GM19240 (cell line): ENCODE data around the gene CPM.
"Not testable (repeated sequence)": the region's sequence is repeated elsewhere in the genome, so short reads cannot be mapped to it uniquely, and the experiment has no call there.

Experiments used
- DNase-seq: peaks from one replicate; pipeline ENCODE4 v3.0.0; 2011; ENCODE audit warnings: low spot score; ENCODE audit not compliant: insufficient read length

CPM gene

DNA sequence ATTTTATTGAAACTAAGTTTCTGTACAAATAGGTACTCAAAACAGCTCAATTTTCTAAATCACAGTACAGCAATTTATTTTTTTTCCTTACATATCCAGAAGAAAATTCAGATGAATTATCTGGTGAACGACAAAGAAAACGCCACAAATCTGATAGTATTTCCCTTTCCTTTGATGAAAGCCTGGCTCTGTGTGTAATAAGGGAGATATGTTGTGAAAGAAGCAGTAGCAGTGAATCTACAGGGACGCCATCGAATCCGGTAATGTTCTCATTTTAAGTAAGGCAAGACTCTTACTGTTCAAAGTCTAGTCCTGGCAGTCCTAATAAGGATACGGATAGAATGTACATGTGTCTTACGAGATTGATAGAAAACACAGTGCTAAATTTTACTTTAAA is 104.3 kb downstream of the CPM start:
- no peak for DNase-seq

- DNase-seq: no peak
Measured at GRCh38 chr12:68827895-68828671, 104.9 kb downstream of the CPM start.

- no peak for DNase-seq
Measured at GRCh38 chr12:68825569-68826217, 107.3 kb downstream of the CPM start.

- no peak for DNase-seq
Measured at GRCh38 chr12:68824597-68825250, 108.2 kb downstream of the CPM start.

- DNase-seq: no peak
Measured at GRCh38 chr12:68824131-68824530, 108.8 kb downstream of the CPM start.

- no peak for DNase-seq
Measured at GRCh38 chr12:68823696-68824095, 109.3 kb downstream of the CPM start.

DNA sequence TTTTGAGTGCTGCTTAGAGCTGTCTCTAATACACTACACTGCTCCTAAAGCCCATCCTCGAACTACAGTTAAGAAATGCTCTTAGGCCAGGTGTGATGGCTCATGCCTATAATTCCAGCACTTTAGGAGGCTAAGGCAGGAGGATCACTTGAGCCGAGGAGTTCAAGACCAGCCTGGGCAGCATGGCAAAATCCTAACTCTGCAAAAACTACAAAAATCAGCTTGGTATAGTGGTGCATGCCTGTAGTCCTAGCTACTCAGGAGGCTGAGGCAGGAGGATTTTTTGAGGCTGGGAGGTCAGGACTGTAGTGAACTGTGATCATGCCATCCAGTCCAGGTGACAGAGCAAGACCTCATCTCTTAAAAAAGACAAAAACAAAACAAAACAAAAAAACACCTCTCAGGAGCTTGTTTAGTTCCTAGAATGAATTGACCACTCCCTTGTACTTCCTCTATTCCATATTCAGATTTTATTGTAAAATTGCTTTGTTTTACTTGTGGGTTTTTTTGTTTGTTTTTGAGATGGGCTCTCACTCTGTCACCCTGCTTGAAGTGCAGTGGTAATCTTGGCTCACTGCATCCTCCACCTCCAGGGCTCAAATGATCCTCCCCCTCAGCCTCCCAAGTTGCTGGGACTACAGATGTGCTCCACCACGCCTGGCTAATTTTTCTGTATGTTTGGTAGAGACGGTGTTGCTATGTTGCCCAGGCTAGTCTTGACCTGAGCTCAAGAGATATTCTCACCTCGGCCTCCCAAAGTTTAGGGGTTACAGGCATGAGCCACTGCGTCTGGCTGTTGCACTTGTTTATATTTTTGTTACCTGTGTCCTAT is 111.4 kb downstream of the CPM start:
- no peak for DNase-seq

DNA sequence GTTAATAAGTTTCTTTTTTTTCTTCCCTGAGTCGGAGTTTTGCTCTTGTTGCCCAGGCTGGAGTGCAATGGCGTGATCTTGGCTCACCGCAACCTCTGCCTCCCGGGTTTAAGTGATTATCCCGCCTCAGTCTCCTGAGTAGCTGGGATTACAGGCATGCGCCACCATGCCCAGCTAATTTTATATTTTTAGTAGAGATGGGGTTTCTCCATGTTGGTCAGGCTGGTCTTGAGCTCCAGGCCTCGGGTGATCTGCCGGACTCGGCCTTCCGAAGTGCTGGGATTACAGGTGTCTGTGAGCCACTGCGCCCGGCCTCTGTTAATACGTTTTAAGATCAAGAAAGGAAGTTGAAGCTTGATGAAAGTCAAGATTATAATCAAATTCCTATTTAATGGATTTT is 113.5 kb downstream of the CPM start:
- not testable (repeated sequence) for DNase-seq

GRCh38 chr12:68815928-68816800 is 116.8 kb downstream of the CPM start:
- DNase-seq: no peak

DNA sequence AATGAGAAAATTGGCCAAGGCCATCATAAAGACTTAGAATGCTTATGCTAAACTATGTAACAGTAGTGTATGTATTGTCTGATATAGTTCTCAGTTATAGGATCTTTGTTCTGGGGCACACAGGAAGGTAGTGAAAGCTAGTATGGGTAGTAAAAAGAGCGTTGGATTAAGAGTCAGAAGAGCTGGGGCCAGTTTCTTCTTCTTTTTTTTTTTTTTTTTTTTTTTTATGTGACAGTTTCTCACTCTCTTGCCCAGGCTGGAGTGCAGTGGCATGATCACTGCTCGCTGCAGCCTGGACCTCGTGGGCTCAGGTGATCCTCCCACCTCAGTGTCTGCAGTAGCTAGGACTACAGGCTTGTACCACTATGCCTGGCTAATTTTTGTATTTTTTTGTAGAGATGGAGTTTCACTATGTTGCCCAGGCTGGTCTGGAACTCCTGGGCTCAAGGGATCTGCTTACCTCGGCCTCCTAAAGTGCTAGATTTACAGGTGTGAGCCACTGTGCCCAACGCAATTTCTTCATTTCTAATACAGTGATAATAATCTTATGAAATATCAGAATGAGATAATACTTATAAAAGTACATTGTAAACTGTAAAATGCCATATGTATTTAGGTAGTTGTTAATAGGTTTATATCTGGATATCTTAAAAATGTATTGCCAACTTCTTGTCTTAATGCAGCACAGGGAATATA is 117.6 kb downstream of the CPM start:
- DNase-seq: no peak

GRCh38 chr12:68814490-68815231 is 118.3 kb downstream of the CPM start:
- no peak for DNase-seq

- DNase-seq: no peak
Measured at GRCh38 chr12:68813242-68813593, 119.8 kb downstream of the CPM start.

- no peak for DNase-seq
Measured at GRCh38 chr12:68812553-68813241, 120.3 kb downstream of the CPM start.

DNA sequence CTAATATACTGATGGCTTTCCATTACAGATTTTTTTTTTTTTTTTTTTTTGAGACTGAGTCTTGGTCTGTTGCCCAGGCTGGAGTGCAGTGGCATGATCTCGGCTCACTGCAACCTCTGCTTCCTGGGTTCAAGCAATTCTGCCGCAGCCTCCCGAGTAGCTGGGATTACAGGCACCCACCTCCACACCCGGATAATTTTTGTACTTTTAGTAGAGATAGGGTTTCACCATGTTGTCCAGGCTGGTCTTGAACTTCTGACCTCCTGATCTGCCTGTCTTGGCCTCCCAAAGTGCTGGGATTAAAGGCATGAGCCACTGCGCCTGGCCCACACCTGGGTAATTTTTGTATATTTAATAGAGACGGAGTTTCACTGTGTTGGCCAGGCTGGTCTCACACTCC is 121.4 kb downstream of the CPM start:
- DNase-seq: not testable (repeated sequence)

DNA sequence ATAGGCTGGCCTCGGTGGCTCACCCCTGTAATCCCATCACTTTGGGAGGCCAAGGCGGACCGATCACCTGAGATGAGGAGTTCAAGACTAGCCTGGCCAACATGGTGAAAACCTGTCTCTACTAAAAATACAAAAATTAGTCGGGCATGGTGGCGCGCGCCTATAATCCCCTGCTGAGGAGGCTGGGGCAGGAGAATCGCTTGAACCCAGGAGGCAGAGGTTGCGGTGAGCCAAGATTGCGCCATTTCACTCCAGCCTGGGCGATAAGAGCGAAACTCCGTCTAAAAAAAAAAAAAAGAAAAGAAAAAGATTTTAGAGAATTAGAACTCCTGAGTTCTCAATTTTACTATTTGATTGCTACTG is 123.0 kb downstream of the CPM start:
- not testable (repeated sequence) for DNase-seq

- DNase-seq: no peak
Measured at GRCh38 chr12:68809190-68810026, 123.6 kb downstream of the CPM start.

GRCh38 chr12:68808388-68809189 is 124.4 kb downstream of the CPM start:
- no peak for DNase-seq
